HL-60 (cell line): ENCODE measurements around the gene CHD9.
"Not testable (repeated sequence)": the region's sequence is repeated elsewhere in the genome, so short reads cannot be mapped to it uniquely, and the experiment has no call there.

Experiments used
- DNase-seq, 2 experiments: peaks; one replicate each; pipeline ENCODE4 v3.0.0-alpha.2; 2010 to 2020; ENCODE audit warnings: low read depth in 1 of 2, low spot score in 1 of 2
- H3K27ac ChIP-seq: fragments of 250-450 bp; sonication (Bioruptor Pico); replicated peaks from 2 replicates; pipeline ENCODE4 v1.5.1; 2020; ENCODE audit warnings: mild to moderate bottlenecking, moderate library complexity
- H3K27me3 ChIP-seq: fragments of 250-450 bp; sonication (Bioruptor Pico); 2 replicates; pipeline ENCODE4 v1.5.1; 2021; ENCODE audit warnings: mild to moderate bottlenecking, moderate library complexity; ENCODE audit not compliant: insufficient read depth, poor library complexity, severe bottlenecking
- H3K4me3 ChIP-seq: replicated peaks from 2 replicates; pipeline ENCODE4 v1.5.1; 2011; ENCODE audit warnings: mild to moderate bottlenecking, control low read depth, low read length; ENCODE audit not compliant: insufficient read depth
- GABPA ChIP-seq: IDR thresholded peaks from 2 replicates; pipeline ENCODE4 v1.6.1; 2012; ENCODE audit warnings: low read depth
- POLR2AphosphoS5 ChIP-seq: IDR thresholded peaks from 2 replicates; pipeline ENCODE4 v1.6.1; 2012; ENCODE audit warnings: low read depth
- SPI1 ChIP-seq: IDR thresholded peaks from 2 replicates; pipeline ENCODE4 v1.6.1; 2012; ENCODE audit warnings: low read depth, mild to moderate bottlenecking, borderline replicate concordance
- TF ChIP-seq, protein P1 (sequence below): IDR thresholded peaks from one replicate; pipeline ENCODE4 v1.5.1; 2011; ENCODE audit warnings: low read length, control low read depth, inconsistent platforms; ENCODE audit not compliant: insufficient read depth
- TF ChIP-seq, protein P2 (sequence below): IDR thresholded peaks from 2 replicates; pipeline ENCODE4 v1.6.1; 2012; ENCODE audit warnings: low read depth; ENCODE audit not compliant: insufficient replicate concordance

CHD9 gene

DNA sequence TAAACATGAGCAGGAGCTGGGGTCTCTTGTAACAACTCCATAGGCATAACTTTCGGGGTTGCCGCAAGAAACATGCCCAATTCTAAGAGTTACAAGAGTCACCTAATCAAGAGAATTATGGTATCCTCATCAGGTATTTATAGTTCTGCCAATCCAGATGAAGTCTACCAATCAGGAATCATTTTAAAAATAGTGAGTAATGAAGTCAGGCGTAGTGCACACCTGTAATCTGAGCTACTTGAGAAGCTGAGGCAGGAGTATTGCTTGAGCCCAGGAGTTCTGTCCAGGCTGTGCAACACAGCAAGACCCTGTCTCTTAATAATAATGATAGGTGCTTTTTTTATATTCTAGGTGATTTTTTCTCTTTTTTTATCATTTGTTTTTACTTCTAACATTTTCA, 251.0 kb downstream of the CHD9 start:
- no peak for DNase-seq
- TF ChIP-seq, protein P1, sequence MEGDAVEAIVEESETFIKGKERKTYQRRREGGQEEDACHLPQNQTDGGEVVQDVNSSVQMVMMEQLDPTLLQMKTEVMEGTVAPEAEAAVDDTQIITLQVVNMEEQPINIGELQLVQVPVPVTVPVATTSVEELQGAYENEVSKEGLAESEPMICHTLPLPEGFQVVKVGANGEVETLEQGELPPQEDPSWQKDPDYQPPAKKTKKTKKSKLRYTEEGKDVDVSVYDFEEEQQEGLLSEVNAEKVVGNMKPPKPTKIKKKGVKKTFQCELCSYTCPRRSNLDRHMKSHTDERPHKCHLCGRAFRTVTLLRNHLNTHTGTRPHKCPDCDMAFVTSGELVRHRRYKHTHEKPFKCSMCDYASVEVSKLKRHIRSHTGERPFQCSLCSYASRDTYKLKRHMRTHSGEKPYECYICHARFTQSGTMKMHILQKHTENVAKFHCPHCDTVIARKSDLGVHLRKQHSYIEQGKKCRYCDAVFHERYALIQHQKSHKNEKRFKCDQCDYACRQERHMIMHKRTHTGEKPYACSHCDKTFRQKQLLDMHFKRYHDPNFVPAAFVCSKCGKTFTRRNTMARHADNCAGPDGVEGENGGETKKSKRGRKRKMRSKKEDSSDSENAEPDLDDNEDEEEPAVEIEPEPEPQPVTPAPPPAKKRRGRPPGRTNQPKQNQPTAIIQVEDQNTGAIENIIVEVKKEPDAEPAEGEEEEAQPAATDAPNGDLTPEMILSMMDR: no peak
- no peak for TF ChIP-seq GABPA
- TF ChIP-seq, protein P2, sequence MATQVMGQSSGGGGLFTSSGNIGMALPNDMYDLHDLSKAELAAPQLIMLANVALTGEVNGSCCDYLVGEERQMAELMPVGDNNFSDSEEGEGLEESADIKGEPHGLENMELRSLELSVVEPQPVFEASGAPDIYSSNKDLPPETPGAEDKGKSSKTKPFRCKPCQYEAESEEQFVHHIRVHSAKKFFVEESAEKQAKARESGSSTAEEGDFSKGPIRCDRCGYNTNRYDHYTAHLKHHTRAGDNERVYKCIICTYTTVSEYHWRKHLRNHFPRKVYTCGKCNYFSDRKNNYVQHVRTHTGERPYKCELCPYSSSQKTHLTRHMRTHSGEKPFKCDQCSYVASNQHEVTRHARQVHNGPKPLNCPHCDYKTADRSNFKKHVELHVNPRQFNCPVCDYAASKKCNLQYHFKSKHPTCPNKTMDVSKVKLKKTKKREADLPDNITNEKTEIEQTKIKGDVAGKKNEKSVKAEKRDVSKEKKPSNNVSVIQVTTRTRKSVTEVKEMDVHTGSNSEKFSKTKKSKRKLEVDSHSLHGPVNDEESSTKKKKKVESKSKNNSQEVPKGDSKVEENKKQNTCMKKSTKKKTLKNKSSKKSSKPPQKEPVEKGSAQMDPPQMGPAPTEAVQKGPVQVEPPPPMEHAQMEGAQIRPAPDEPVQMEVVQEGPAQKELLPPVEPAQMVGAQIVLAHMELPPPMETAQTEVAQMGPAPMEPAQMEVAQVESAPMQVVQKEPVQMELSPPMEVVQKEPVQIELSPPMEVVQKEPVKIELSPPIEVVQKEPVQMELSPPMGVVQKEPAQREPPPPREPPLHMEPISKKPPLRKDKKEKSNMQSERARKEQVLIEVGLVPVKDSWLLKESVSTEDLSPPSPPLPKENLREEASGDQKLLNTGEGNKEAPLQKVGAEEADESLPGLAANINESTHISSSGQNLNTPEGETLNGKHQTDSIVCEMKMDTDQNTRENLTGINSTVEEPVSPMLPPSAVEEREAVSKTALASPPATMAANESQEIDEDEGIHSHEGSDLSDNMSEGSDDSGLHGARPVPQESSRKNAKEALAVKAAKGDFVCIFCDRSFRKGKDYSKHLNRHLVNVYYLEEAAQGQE: no peak
- Histone ChIP-seq H3K27ac (no peak overlapping the region), H3K4me3 (no peak overlapping the region), H3K27me3 (no peaks in the 10 kb centered on the region)

DNA sequence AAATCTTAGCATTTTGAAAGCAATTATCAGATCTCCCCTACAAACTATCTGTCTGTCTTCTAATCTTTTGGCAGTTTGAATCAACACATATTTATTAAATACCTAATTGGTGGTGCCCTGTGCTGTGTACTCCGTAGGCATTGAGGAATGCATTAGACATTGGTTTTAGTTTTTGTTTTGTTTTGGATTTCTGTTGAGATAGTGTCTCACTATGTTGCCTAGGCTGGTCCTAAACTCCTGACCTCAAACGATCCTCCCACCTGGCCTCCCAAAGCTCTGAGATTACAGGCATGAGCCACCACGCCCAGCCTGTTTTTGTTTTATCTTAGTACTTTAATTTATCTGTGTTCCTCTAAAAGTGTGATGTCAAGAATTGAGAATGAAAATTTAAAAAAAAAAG, 254.7 kb downstream of the CHD9 start:
- no peaks in the 10 kb centered on the region for H3K27me3 ChIP-seq
- no peak overlapping the region for H3K27ac ChIP-seq
- H3K4me3 ChIP-seq: no peak overlapping the region
- no peak for TF ChIP-seq POLR2AphosphoS5
- no peak for TF ChIP-seq SPI1
- TF ChIP-seq GABPA: no peak
- TF ChIP-seq, protein P1: no peak
- TF ChIP-seq, protein P2: no peak
- no peak for DNase-seq

DNA sequence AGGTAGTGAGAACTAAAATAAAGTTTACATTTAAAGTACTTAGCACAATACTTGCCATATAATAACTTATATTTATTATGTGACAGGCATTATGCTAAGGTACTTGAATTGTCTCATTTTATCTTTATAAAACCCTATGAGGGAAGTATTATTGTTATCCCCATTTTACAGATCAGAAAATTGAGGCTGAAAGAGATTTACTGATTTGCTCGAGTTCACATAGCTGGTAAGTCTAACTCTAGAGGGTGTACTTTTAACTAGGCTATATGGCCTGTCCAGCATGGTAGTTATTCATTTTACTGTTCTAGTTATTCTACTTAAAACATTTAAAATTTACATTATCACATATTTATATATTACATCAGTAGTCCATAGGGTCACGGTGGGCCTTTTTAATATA, 266.2 kb downstream of the CHD9 start:
- H3K4me3 ChIP-seq: no peak overlapping the region
- H3K27ac ChIP-seq: no peak overlapping the region
- TF ChIP-seq, protein P2: no peak
- no peak for TF ChIP-seq POLR2AphosphoS5
- TF ChIP-seq SPI1: no peak
- no peak for TF ChIP-seq GABPA
- H3K27me3 ChIP-seq: no peaks in the 10 kb centered on the region
- no peak for DNase-seq

DNA sequence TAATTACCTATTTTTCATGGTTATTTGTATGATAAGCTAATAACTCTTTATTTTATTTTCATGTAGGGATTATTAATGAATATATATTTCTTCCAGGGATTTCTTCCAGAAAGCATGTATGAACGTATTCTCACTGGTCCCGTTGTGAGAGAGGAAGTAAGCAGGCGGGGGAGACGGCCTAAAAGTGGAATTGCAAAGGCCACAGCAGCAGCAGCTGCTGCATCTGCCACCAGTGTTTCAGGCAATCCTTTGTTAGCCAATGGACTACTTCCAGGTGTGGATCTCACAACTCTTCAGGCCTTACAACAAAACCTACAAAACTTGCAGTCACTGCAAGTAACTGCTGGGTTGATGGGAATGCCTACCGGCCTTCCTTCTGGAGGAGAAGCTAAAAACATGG, 269.1 kb downstream of the CHD9 start:
- no peaks in the 10 kb centered on the region for H3K27me3 ChIP-seq
- TF ChIP-seq GABPA: no peak
- TF ChIP-seq, protein P1: no peak
- peak; percentile 82 for TF ChIP-seq SPI1
- TF ChIP-seq POLR2AphosphoS5: peak; percentile 50; the same call in 1 of the 2 replicates
- H3K4me3 ChIP-seq: no peak overlapping the region
- H3K27ac ChIP-seq: peak overlapping the region; percentile 25; the same call in 1 of the 2 replicates
- DNase-seq: peak; percentile 52 to 73

DNA sequence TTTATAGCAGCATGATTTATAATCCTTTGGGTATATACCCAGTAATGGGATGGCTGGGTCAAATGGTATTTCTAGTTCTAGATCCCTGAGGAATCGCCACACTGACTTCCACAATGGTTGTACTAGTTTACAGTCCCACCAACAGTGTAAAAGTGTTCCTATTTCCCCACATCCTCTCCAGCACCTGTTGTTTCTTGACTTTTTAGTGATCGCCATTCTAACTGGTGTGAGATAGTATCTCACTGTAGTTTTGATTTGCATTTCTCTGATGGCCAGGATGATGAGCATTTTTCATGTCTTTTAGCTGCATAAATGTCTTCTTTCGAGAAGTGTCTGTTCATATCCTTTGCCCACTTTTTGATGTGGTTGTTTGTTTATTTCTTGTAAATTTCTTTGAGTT, 276.2 kb downstream of the CHD9 start:
- DNase-seq, H3K27me3 ChIP-seq, H3K27ac ChIP-seq, H3K4me3 ChIP-seq: not testable (repeated sequence)
